Stimulated activated effector memory CD8-positive, alpha-beta T cell treated with anti-CD3 and anti-CD28 coated beads, Interleukin-12 subunit alpha, Interleukin-12 subunit beta, amount 100 ng/mL, for 72 hours (primary cell): ENCODE measurements around the gene NCEH1.
"Not testable (repeated sequence)": the region's sequence is repeated elsewhere in the genome, so short reads cannot be mapped to it uniquely, and the experiment has no call there.

Experiments used
- ATAC-seq: fragments of 150-1000 bp; cut with Tn5 transposase; 2 replicates; pipeline ENCODE4 v1.10.0; 2021
- DNase-seq, 2 donors: peaks; one replicate each; pipeline ENCODE4 v3.0.0; 2021 to 2022; ENCODE audit warnings: low spot score in 2 of 2
- H3K27ac Mint-ChIP-seq: one replicate; pipeline ENCODE4 v1.8.0; 2022; ENCODE audit warnings: mild to moderate bottlenecking, mixed read lengths
- H3K36me3 Mint-ChIP-seq: one replicate; pipeline ENCODE4 v1.8.0; 2022; ENCODE audit warnings: mild to moderate bottlenecking, mixed read lengths
- H3K4me1 Mint-ChIP-seq: one replicate; pipeline ENCODE4 v1.8.0; 2022; ENCODE audit warnings: mixed read lengths
- H3K4me3 Mint-ChIP-seq: one replicate; pipeline ENCODE4 v1.8.0; 2022; ENCODE audit warnings: mild to moderate bottlenecking, mixed read lengths
- H3K9me3 Mint-ChIP-seq: one replicate; pipeline ENCODE4 v1.8.0; 2022; ENCODE audit warnings: mixed read lengths

The NCEH1 gene

DNA sequence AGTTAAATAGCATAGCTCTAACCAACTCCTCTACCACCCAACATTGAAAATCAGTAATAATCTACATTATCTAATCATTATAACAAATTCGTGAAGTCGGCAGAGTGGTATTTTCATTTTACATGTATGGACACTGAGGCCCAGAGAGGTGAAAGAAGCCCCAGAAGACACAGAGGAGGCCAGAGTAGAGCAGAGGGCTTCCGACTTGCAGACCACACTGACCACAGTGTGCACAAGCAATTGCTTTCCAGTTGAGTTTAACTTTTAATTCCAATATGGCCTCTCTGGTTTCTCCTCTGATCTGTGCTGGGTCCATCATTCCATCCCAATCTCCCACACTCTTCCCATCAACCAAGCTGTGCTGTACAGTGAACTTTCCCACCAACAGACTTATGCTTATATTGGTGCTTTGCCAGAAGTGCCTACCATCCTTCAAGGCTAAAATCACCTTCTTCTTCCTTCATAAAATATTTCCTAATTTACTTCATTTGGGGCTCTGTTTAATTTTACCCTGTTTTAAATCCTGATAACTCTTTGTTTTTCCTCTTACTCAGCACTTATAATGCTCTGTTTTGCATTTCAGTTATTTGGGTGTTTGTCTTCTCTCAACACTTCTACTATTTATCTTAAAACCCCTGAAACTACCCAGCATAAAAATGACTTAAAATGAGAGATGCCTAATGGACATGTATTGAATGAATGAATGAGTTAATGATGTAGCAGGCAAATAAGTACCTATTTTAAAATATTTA lies 105.8 kb downstream of the NCEH1 start:
- no peaks in the 10 kb centered on the region for H3K9me3 Mint-ChIP-seq
- ATAC-seq (no peak), DNase-seq (no peak)
- no peaks in the 10 kb centered on the region for H3K36me3 Mint-ChIP-seq
- peaks cover 6% of the 10 kb centered on the region for H3K4me1 Mint-ChIP-seq
- no peak overlapping the region for H3K27ac Mint-ChIP-seq
- H3K4me3 Mint-ChIP-seq, result no peak overlapping the region

- Mint-ChIP-seq H3K27ac (no peak overlapping the region), H3K4me3 (no peak overlapping the region), H3K9me3 (no peaks in the 10 kb centered on the region), H3K36me3 (no peaks in the 10 kb centered on the region), H3K4me1 (peaks cover 2% of the 10 kb centered on the region)
- no peak for ATAC-seq
- no peak for DNase-seq
Measured at GRCh38 chr3:172601066-172601832, 109.6 kb downstream of the NCEH1 start.

DNA sequence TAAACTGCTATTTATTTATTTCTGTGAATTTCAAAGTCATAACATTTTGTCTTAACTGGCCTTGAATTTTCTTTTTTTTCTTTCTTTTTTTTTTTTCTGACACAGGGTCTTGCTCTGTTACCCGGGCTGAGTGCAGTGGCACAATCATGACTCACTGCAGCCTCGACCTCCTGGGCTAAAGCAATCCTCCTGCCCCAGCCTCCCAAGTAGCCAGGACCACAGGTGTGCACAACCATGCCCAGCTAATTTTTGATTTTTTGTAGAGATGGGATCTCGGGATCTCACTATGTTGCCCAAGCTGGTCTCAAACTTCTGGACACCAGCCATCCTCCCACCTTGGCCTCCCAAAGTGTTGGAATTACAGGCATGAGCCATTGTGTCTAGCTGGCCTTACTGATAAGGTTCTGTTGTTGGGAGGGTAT lies 110.2 kb downstream of the NCEH1 start:
- Mint-ChIP-seq H3K4me3 (no peak overlapping the region), H3K9me3 (no peaks in the 10 kb centered on the region), H3K36me3 (no peaks in the 10 kb centered on the region), H3K27ac (no peak overlapping the region), H3K4me1 (peaks cover 8% of the 10 kb centered on the region)
- DNase-seq, result no peak
- no peak for ATAC-seq

- ATAC-seq (no peak), DNase-seq (no peak)
- Mint-ChIP-seq H3K4me1 (peaks cover 19% of the 10 kb centered on the region), H3K36me3 (no peaks in the 10 kb centered on the region), H3K9me3 (no peaks in the 10 kb centered on the region), H3K27ac (no peak overlapping the region), H3K4me3 (no peak overlapping the region)
Measured at GRCh38 chr3:172598904-172599303, 112.0 kb downstream of the NCEH1 start.

- peak overlapping the region; percentile 58 for H3K4me3 Mint-ChIP-seq
Measured at GRCh38 chr3:172596394-172596706, 114.5 kb downstream of the NCEH1 start.

DNA sequence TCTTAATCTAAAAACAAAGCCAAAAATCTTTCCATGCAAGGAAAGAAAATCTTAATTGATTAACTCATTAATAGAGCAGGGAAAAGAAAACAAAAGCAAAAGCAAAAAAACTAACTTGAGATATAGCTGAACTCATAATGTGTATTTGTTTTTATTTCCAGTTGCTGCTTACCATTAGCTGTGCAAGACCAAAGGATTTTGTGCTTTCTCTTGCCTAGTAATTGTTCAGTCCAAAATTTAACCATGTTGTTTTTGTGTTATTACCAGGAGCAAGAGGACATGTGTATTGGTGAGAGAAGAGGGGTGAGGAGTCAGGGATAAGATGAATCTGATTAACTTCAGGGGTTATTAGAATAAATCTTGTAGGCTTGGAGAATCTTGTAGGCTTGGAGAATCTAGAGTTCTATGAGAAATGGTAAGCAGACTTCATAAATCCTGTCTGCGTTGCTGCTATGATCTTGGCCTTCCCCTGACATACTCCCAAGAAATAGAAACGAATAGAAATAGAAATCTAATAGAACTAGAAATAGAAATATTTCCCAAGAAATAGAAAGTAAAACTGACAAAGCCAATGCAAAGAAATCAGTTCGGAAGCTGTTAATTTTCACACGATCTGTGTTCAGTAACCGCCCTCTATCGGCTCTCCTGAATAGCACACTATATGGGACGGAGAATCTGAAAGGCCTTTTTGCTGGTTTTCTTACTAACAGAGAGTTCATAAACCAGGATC lies 115.0 kb downstream of the NCEH1 start:
- DNase-seq, result no peak
- Mint-ChIP-seq H3K9me3 (peaks cover 1% of the 10 kb centered on the region), H3K4me1 (peaks cover 47% of the 10 kb centered on the region), H3K27ac (peak overlapping the region; percentile 24), H3K4me3 (peak overlapping the region; percentile 58), H3K36me3 (peaks cover 10% of the 10 kb centered on the region)
- ATAC-seq, result no peak

More at GRCh38 chr3:172596394-172596706, 114.5 kb downstream of the NCEH1 start:
- DNase-seq, result no peak
- H3K36me3 Mint-ChIP-seq, result peaks cover 10% of the 10 kb centered on the region
- H3K4me1 Mint-ChIP-seq, result peaks cover 41% of the 10 kb centered on the region
- ATAC-seq, result no peak
- no peaks in the 10 kb centered on the region for H3K9me3 Mint-ChIP-seq
- no peak overlapping the region for H3K27ac Mint-ChIP-seq

DNA sequence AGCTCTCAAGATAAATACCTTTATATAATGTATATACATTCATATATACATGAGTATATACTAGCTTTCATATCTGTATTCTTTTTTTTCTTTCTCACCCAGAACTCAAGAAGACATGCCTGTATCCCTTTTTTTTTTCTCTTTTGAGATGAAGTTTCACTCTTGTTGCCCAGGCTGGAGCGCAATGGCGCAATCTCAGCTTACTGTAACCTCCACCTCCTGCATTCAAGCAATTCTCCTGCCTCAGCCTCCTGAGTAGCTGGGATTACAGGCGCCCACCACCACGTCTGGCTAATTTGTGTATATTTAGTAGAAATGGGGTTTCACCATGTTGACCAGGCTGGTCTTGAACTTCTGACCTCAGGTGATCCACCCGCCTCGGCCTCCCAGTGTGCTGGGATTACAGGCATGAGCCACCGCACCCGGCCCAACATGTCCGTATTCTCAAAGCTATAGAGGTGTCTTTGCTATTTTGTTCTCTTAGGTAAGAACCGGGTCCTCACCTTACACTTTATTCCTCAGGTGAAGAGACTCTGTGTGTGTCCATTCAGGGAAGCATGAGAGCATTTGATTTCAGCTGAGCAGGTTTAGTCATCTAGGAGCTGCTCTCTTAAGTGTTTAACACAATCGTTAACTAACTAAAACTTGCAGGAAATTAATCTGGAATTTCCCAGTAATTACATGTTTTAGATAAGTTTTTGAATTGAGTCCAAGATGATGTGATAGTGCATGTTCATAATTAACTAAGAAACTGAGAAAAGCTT lies 115.8 kb downstream of the NCEH1 start:
- Mint-ChIP-seq H3K4me3 (peak overlapping the region; percentile 58), H3K27ac (peak overlapping the region; percentile 24), H3K4me1 (peaks cover 54% of the 10 kb centered on the region)
- not testable (repeated sequence) for DNase-seq, H3K9me3 Mint-ChIP-seq, H3K36me3 Mint-ChIP-seq, ATAC-seq

DNA sequence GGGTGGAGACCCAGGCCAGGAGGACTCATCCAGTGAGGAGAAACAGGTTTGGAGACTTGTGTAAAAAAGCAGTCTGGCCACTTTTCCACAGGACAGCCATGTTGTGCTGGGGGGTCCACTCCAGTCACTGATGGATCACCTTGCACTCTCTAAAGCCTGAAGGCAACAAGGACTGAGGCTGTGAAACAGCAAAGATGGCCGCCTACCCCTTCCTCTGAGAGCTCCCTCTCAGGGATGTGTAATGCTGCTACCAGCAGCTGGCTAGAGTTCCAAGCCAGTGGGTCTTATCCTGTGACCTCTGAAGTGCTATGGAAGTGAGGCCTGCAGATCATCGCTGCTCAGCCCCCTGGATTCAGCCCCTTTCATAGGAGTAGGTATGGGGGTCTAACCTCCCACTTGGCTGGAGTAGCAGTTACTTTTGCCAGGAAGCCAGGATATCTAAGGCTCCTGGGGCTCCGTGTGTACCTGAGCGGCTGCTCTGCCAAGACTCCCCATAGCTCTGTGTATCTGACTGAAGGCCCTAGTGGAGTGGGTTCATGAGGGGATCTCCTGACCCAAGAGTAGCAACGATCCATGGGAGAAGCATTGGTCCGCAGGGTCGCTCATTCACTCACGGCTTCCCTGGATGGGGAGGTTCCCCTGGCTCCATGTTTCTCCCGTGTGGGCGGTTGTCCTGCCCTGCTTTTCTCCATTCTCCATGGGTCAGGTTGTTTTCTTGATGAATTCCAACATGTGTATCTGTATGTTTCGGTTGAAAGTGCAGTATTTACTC lies 117.8 kb downstream of the NCEH1 start:
- ATAC-seq (peak; percentile 25), DNase-seq (no peak)
- Mint-ChIP-seq H3K4me1 (peaks cover 59% of the 10 kb centered on the region), H3K4me3 (peak overlapping the region; percentile 57), H3K27ac (peak overlapping the region; percentile 92), H3K36me3 (peaks cover 10% of the 10 kb centered on the region), H3K9me3 (peaks cover 10% of the 10 kb centered on the region)

DNA sequence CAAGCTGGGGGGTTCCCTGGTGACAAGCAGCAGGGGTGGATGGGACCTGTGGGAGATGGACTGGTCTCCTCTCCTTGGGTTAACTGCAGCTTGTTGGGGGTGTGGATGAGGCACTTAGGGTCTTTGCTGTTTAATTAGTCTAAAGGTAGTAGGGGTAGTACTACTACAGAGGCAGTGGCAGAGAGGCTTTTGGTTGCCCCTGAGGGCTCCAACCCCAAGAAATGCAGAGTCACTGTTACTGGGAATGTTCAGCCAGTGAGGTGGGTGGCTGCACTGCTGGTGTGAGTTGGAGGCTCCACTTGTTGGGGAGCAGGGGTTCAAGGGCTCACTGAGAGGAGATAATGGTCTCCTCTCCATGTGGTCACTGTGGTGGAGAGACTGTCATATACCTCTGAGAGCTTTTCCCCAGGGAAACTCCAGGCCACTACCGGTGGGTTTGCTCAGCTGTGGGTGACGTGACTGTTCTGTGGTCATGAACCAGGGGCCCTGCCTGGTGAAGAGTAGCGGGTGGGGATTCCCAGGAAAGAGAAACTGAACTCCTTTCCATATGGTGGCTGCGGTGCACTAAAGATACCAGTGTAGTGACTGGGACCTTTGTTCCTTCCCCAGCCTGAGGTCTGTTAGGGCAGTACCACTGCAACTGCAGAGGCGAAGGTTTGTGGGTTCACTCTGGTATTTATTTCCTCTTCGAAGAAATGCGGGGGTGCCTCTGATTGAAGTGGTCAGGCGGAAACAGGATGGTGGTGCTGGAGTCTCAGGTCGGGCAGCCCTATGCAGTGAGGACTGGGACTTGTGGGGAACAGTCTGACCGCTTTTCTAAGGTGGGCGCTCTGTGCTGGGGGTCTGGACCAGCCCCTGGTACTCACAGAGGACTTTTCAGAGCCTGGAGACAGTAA lies 118.7 kb downstream of the NCEH1 start:
- H3K9me3 Mint-ChIP-seq, result peaks cover 10% of the 10 kb centered on the region
- peaks cover 10% of the 10 kb centered on the region for H3K36me3 Mint-ChIP-seq
- ATAC-seq (peak; percentile 96), DNase-seq (peak; percentile 71 to 96)
- H3K4me1 Mint-ChIP-seq, result peaks cover 59% of the 10 kb centered on the region
- H3K4me3 Mint-ChIP-seq, result peak overlapping the region; percentile 57
- peak overlapping the region; percentile 92 for H3K27ac Mint-ChIP-seq

DNA sequence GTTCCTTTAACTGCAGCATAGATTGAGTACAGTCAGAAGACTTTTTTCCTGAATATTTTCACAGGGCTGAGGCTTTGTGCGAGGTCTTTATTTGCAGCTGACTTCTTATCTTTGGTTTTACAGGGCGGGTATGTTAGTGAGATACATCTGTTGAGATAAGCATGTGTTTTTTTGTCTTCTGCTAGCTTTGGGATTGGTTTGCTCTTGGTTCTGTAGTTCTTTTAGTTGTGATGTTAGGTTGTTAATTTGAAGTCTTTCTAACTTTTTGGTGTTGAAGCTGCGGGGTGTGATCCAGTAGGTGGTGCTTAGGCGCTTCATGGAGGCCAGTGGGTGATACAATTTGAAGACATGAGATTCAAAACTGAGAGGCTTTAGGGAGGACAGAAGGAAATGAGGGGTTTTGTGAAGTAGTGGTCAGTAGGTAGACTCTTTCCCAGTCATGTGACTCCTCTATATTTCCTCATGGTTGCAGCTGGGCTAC lies 119.7 kb downstream of the NCEH1 start:
- peaks cover 10% of the 10 kb centered on the region for H3K36me3 Mint-ChIP-seq
- H3K27ac Mint-ChIP-seq, result peak overlapping the region; percentile 92
- H3K9me3 Mint-ChIP-seq, result peaks cover 10% of the 10 kb centered on the region
- H3K4me1 Mint-ChIP-seq, result peaks cover 63% of the 10 kb centered on the region
- DNase-seq, result no peak
- H3K4me3 Mint-ChIP-seq, result peak overlapping the region; percentile 57
- no peak for ATAC-seq

GRCh38 chr3:172586436-172586835 lies 124.4 kb downstream of the NCEH1 start:
- H3K27ac Mint-ChIP-seq, result no peak overlapping the region

DNA sequence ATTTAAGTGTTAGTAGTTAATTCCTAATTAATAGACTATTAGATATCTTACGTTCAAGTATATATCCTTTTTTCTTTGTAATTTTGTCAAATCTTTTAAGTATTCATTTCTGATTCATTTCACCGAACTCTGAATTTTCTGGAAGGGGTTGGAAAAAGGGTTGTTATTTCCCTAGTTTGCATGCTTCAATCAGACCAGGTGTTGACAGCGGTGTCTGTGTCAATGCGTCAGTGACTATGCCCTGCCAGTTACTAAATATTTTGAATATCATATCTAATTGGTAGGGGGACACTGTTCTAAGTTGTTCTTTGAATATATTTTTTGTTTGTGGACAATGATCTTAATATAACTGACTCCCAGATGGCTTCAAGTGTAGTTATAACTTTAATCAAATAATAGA lies 124.9 kb downstream of the NCEH1 start:
- peaks cover 10% of the 10 kb centered on the region for H3K9me3 Mint-ChIP-seq
- H3K36me3 Mint-ChIP-seq, result no peaks in the 10 kb centered on the region
- no peak overlapping the region for H3K27ac Mint-ChIP-seq
- H3K4me1 Mint-ChIP-seq, result peaks cover 54% of the 10 kb centered on the region
- DNase-seq (no peak), ATAC-seq (no peak)
- no peak overlapping the region for H3K4me3 Mint-ChIP-seq

More at GRCh38 chr3:172586436-172586835, 124.4 kb downstream of the NCEH1 start:
- no peak for ATAC-seq
- Mint-ChIP-seq H3K36me3 (no peaks in the 10 kb centered on the region), H3K4me1 (peaks cover 54% of the 10 kb centered on the region), H3K9me3 (peaks cover 10% of the 10 kb centered on the region), H3K4me3 (no peak overlapping the region)
- no peak for DNase-seq

DNA sequence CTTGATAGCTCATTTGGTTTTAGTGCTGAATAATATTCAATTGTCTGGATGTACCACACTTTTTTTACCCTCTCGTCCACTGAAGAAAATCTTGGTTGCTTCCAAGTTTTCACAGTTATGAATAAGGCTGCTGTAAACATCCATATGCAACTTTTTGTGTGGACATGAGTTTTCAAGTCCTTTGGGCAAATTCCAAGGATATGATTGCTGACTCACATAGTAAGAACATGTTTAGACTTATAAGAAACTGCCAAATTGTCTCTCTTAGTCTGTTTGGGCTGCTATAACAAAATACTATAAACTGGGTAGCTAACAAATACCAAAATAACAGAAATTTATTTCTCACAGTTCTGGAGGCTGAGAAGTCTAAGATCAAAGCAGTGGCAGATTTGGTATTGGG lies 128.2 kb downstream of the NCEH1 start:
- Mint-ChIP-seq H3K4me3 (no peak overlapping the region), H3K9me3 (no peaks in the 10 kb centered on the region), H3K27ac (no peak overlapping the region), H3K4me1 (peaks cover 73% of the 10 kb centered on the region), H3K36me3 (no peaks in the 10 kb centered on the region)
- DNase-seq (no peak), ATAC-seq (no peak)
